Stimulated activated CD4-positive, alpha-beta T cell treated with anti-CD3 and anti-CD28 coated beads, Interleukin-2, amount 100 ng/mL, for 24 hours (primary cell): Measurements from ENCODE around the gene LIMS4.
"Not testable (repeated sequence)": the region's sequence is repeated elsewhere in the genome, so short reads cannot be mapped to it uniquely, and the experiment has no call there.

Experiments used
- DNase-seq, 2 donors: peaks; one replicate each; pipeline ENCODE4 v3.0.0-alpha.2; 2020

The LIMS4 gene, protein sequence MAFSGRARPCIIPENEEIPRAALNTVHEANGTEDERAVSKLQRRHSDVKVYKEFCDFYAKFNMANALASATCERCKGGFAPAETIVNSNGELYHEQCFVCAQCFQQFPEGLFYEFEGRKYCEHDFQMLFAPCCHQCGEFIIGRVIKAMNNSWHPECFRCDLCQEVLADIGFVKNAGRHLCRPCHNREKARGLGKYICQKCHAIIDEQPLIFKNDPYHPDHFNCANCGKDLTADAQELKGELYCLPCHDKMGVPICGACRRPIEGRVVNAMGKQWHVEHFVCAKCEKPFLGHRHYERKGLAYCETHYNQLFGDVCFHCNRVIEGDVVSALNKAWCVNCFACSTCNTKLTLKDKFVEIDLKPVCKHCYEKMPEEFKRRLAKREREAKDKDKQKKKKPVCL

DNA sequence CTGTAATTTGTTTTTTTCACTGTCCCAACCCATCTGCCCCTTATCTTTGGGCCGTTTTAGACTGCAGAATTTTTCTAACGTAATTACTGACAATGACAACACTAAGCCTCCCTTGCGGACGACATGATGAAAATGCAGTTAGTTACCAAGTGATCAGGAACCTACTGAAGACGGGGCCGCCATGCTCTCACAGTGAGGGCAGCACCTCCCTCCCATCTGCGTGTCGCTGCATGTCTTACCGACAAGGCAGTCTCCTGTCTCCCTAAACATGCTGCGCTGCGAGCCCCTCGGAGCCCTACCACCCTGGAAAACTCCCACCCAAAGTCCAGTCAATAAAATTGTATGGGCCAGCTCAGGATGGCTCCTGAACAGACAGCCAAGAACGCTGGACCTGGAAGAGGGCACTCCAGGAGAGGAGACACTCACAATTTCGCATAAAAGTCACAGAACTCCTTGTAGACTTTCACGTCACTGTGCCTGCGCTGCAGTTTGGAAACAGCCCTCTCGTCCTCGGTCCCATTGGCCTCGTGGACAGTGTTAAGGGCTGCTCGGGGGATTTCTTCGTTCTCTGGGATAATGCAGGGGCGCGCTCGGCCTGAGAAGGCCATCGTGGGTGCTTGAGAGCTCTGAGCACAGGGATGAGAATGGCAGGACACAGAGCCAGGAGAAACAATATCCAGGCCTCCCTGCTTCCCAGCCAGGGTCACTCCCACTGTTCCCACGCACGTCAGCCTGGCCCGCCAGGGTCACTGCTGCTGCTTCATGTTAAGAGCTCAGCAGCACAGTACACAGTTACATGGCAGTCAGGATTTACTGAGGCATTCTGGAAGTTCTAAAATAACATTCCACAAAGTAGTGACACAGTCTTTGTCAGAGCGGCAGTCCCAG is at the start of gene LIMS4:
Gene LIMS4 (minus strand): TSS at position 646 of the 888 bp plus-strand sequence. CDS start 38 bp downstream, at position 608.
- DNase-seq: not testable (repeated sequence)

DNA sequence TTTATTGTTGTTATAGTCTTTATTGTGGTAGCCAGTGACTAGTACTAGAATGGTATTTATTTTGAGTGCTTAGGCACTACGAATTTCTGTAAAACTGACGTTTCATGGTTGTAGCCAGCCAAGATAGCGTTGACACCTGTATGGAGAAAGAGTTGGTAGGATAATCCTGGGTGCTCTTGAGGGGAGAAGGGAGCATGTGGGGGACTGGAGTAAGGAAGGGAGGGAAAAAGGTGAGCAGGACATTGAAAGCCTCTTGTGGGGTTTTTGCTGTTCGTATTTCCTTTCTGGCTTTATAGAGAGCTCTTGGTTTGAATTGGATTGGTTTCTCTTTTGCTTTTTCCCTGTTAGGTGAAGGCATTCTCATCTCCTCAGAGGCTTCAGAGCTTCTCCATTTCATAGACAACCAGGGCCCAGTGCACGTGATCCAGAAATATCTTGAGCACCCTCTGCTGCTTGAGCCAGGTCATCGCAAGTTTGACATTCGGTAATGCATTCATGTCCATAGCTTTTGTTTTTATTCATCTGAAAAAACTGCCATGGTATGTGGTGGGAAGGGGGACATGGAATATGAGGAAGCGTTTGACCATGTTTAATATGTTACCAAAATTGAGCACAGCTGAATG is 27.2 kb upstream of the LIMS4 start:
- DNase-seq: not testable (repeated sequence)

DNA sequence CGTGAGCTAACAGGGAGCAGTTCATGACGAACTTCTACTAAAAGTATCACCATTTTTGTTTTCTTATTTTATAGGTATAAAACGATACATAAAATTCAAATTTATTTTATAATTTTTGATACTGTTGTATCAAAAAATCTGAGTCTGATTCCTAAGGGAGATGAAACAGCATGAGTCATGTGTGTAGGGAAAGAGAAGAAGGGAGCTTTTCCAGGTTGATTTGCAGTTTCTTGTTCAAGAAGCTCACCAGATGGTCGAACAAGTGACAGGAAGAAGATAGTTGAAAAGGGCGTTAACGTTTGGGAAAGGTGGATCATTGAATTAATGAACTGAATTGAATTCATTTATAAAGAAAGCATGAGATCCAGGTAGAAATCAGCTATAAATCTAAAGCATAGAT is 23.4 kb upstream of the LIMS4 start:
- DNase-seq: not testable (repeated sequence)

DNA sequence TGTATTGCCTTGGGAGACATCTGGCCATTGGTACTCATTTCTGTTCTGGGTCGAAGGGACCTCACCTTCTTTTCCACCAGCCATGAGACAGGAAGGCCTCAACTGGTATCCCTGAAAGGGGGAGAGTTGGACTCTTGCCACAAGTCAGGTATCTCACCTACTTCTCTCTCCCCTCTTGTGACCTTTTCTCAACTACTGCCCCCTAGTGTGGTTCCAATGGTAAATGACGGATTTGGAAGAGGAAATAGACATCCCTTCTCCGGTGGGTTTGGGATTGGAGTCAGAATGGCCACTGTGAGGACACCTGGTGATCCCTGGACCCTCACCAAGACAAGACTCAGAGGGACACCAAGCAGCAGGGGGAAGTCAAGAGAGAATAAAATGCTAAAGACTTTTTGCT is 21.9 kb upstream of the LIMS4 start:
- DNase-seq: not testable (repeated sequence)

DNA sequence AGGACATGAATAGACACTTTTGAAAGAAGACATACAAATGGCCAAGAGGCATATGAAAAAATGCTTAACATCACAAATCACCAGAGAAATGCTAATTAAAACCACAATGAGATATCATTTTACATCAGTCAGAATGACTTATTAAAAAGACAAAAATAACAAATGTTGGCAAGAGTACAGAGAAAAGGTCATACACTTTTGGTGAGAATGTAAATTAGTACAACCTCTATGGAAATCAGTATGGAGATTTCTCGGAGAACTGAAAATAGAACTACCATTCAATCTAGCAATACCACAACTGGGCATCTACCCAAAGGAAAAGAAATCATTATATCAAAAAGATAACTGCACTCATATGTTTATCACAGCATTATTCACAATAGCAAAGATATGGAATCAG is 16.4 kb upstream of the LIMS4 start:
- not testable (repeated sequence) for DNase-seq

DNA sequence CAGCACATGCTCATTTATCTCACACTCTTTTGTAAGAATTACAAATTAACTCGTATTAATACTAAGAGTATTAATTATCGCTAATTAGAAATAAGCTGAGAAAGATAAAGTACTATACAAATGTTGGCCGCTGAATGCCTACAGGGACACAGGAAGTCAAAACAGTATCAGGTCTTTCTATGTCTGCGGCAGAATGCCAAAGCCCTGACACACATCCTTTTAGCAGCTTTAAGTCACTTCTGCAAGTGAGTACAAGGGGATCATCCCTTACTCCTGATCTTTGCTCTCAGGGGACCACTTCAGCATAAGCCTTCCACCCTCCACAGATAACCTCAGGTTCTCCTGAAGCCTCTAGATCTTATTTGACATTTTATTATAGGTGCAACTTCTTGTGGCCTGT is 10.1 kb upstream of the LIMS4 start:
- not testable (repeated sequence) for DNase-seq

DNA sequence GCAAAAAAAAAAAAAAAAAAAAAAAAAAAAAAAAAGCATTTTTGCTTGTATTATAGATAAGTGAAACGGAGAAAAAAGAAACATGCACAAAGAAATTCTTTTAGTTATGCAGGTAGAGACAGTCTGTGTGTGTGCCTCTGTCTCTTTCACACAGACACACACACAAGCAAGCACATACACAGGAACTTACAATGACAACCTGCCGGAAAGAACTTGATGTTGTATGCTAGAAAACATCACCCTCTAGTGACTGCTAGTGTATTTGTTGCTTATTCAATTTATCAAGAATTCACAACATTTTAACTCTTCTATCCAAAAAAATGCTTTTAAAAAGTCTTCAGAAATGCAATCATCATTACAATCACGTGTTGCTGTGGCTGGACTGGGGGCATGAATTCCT is 8.6 kb upstream of the LIMS4 start:
- not testable (repeated sequence) for DNase-seq

DNA sequence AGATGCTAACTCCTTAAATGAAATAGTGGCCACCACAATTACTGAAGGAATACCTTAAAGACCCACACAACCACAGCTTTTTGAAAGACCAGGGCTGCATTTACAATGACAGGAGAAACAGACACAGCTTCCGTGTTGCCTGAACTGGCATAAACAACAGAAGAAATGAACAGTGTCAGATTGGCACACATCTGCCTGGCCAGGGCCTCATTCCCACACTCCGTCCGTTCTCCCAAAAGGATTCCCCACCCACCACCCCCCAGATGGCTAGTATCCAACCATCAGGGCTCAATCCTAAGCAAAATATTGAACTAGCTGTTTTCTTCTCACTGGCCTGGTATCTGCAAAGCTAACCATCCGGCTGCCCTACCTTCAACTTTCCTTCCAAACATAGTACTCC is 7.5 kb upstream of the LIMS4 start:
- DNase-seq: not testable (repeated sequence)

DNA sequence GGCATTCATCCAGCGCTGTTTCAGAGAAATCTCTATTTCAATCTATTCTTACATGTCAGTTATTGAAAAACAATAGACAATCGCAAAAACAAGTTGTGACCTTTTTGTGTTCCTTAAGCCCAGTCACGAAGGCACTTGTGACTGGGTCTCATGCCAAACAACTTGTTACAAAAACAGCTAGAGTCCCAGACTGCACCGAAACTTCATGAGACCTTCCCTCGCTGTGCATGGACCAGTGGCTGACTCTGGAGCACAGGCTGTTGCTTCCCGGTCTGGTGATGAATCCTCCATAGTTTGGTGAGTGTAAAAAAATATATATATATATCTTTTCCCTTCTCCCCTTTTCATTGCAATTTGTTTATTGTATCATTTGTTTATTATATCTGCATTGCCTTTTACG is 4.8 kb upstream of the LIMS4 start:
- DNase-seq: not testable (repeated sequence)

DNA sequence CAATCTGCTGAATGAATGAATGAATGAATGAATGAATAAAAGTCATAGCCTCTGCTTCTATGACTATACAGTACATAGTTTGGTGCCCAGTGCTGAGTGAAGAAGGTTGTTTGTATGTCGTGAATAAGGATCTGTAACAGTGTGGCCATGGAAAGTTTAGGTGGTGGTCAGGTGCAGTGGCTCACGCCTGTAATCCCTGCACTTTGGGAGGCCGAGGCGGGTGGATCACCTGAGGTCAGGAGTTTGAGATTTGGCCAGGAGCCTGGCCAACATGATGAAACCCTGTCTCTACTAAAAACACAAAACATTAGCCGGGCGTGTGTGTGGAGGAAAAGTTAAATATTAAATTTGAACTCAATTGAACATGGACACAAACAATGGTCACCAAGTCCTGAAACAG is 4.3 kb upstream of the LIMS4 start:
- DNase-seq: not testable (repeated sequence)

DNA sequence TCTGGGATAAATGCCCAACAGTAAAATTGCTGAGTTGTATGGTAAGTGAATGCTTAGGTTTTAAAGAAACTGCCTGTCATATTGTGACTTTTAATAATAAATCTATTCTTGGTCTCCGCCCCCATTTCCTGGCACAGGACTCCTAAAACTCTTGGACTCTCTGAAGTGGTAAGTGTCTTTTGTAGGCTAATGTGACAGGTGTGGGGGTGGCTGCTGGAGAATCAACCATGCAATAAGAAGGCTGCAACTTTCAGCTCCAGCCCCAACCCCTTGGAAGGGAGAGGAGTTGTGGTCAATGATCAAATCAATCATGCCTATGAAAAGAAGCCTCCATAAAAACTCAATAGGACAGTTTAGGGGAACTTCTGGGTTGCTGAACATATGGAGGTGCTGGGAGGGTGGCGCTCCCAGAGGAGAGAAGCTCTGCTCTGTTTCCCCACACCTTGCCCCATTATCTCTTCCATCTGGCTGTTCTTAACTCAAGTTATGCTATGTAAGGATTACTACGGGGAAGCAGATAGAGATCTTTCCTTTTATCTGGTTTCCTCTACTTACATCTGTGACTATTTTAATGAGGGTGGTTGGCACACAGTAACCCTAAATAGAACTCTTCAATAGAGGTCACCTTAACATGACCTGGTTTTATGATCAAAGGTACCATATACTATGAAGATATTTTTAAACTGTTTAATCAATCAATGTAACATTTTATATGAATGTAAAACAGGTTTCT is 3.2 kb upstream of the LIMS4 start:
- not testable (repeated sequence) for DNase-seq

DNA sequence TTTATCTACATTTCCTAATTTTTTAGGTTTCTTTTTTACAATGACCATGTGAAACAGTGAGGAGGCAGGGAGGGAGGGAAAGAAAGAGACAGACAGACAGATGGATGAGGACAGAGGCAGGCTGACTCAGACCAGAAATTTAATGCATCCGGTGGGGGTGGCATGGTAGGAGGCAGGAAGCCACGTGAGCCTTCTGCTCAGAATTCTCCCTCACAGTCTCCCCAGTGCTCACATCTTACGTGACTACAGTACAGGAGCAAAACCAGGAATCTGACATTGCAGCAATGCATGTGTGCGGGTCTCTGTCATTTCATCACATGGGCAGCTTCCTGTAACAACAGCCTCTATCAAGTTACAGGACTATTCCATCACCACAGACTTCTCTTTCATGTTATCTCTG is 2.3 kb upstream of the LIMS4 start:
- DNase-seq: not testable (repeated sequence)

DNA sequence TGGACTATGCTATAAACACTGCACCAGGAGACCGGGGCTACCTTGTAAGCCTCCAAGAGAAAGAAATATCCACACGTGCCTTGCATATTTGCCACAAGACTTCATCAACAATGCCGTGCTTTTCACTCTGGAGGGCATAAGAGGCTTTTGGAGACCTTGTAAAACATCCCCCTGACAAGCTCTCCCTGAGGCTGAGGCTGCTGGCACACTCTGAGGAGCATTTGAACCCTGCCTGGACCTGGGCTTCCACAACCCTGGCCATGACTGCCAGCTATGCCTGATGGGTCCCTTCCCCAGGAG is 393 bp upstream of the LIMS4 start:
- DNase-seq: not testable (repeated sequence)

DNA sequence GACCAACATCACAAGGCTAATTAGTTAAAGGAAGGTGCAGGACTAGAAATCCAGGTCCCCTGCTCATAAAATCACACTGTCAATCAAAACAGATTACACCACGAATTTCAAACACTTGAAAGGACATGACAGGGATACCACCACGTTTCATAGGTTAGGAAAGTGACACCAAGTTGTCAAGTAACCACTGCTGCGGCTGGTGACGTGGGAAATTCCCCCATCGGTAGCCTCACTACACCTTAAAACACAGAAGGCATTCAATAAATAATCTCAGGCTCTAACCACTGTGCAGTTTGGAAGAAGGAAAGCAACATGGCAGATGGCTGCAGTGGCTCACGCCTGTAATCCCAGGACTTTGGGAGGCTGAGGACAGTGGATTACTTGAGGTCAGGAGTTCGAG is 3.7 kb downstream of the LIMS4 start:
- not testable (repeated sequence) for DNase-seq

DNA sequence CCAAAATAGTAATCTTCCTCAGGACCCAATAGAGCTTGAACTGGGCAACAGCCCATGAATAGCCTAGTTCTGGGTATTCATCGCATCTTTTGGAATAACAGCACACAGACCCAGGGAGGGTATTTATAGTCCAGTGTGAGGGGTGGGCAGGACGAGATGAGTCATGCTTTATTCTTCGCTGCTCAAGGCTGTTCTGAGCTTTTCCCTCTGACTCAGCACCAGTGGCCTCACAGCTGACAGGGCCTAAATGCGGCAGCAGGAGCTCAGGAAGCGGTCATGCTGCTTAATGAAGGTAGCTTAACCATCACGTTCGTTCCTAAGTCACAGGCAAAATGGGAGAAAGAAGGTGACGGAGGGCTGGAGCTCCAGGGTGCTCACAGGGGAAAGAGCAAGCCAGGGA is 7.3 kb downstream of the LIMS4 start:
- DNase-seq: not testable (repeated sequence)

DNA sequence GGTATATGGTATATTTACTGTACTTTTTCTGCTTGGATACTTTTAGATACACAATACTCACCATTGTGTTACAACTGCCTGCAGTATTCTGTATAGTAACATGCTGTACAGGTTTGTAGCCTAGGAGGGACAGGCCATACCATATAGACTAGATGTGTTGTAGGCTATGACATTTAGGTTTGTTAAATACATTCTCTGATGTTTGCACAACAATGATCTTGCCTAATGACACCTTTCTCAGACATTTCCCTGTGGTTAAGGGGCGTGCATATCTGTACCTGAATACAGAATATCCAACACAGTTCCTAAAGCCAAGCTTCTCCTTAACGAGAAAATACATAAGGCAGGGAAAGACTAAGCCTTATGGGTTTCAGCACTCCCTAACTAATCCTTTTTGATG is 10.2 kb downstream of the LIMS4 start:
- DNase-seq: not testable (repeated sequence)

DNA sequence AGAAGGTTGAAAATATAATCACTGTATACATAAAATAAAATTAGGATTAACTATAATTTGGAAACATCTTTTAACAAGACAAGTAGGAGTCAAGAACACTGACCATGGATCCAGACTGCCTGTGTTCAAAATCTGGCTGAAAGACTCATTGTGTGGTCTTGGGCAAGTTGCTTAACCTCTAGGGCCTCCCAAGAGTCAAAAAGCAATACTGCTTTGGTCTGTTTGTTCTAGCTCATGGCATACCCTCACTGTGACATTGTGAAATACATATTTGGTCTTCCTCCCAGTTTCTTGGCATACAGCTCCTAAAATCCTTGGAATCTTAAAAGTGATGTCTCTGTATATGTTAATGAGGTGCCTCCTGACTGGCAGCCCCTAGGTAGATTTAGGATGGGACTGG is 12.3 kb downstream of the LIMS4 start:
- DNase-seq: not testable (repeated sequence)

DNA sequence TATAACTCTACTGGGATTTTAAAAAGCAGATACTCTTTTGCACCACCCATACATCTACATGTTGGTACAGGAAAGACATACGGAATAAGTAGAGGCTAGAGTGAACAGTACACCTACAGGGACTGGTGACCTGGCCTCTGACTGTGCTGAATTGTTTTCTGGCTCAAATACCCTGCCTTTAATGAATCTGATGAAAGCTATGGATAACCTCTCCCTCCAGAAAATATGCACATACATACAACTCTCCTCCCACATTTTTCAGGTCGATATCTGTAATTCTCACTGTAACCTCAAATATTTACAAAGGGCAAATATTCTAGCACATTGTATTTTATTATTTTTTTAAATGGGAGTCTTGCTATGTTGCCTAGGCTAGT is 15.4 kb downstream of the LIMS4 start:
- not testable (repeated sequence) for DNase-seq

DNA sequence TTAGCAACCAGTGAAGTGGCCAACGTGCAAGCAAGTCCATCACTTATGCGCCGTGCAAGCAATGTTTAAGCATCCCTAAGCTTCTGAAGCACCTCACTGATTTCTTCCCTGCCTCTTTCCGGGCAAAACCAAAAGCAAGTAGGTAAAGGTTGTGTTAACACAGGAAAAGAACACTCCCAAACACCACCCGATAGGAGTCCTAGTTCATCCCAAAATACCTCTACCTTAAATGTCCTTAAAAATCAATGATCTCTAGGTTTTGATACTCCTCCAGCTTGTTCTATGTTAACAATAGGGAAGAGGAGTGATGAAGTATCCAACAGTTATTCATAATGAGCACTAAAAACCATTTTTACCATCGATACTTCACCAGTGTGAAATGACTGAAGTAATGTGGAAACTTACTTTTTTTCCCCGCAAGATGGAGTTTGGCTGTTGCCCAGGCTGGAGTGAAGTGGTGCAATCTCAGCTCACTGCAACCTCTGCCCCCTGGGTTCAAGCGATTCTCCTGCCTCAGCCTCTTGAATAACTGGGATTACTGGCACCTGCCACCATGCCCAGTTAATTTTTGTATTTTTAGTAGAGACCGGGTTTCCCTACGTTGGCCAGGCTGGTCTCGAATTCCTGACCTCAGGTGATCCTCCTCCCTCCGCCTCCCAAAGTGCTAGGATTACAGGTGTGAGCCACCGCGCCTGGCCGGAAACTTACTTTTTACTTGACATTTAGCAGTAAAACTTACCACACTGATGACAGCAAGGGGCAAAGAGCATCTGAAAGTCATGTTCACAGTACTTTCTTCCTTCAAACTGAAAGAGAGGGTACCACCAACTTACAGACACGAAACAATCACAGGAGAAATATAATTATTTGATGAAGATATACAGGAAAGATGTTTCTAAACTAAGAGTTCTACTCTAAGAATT is 16.1 kb downstream of the LIMS4 start:
- DNase-seq: not testable (repeated sequence)

DNA sequence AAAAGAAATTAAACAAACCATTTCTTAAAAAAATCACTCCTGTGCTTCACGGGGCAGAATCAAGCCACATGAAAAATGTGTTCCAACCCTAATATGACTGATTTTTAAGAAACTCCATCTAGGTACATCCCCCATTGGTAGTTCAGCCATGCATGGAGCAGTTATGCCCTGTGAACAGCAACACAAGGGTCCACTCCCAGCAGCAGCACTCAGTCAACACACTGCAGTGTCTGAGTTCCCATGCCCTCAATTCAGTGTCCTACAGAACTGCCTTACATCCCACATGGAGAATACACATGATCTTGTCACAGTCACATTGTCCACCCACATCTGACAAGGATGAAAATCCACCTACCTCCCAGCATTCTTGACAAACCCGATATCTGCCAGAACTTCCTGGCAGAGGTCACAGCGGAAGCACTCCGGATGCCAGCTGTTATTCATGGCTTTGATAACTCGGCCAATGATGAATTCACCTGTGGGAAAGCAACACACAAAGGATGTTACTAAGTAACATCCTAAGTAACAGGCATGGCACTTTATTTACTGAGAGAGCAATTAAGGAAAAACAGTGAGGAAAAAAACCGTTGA is 17.4 kb downstream of the LIMS4 start:
- not testable (repeated sequence) for DNase-seq

DNA sequence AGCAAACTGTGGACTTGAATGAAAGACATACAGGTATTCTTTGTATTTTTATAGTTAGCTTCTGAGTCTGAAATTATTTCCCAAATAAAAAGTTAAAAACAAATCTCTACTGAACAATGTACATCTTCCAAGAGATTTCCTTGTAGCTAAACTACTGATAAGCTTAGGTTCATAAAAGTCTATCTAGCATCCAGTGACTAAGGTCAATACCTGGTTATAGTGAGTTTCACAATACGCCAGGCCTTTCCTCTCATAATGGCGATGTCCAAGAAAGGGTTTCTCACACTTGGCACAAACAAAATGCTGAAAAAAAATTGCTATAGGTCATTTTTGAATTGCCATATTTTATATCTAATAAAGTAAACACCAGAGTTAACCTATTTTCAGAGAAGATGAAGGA is 21.7 kb downstream of the LIMS4 start:
- not testable (repeated sequence) for DNase-seq
